HG03558 (cell line): ENCODE measurements around the gene CFAP61.

Experiments
- ATAC-seq: cut with Tn5 transposase; IDR thresholded peaks from one replicate; pipeline ENCODE4 v1.9.1; 2021; ENCODE audit warnings: moderate number of reproducible peaks; ENCODE audit not compliant: unreplicated experiment; ENCODE audit errors: extremely low read depth

CFAP61 gene

GRCh38 chr20:20303742-20304141 lies 251.4 kb downstream of the CFAP61 start:
- no peak for ATAC-seq

- ATAC-seq: no peak
These were observed 252.6 kb downstream of the CFAP61 start for GRCh38 chr20:20304942-20305341.

GRCh38 chr20:20312562-20312961 lies 260.2 kb downstream of the CFAP61 start:
- no peak for ATAC-seq

- no peak for ATAC-seq
These were observed 264.9 kb downstream of the CFAP61 start for GRCh38 chr20:20317195-20317594.

GRCh38 chr20:20317621-20318364 lies 265.5 kb downstream of the CFAP61 start:
- ATAC-seq: no peak

GRCh38 chr20:20318365-20319161 lies 266.2 kb downstream of the CFAP61 start:
- no peak for ATAC-seq

GRCh38 chr20:20321134-20321533 lies 268.8 kb downstream of the CFAP61 start:
- no peak for ATAC-seq

- no peak for ATAC-seq
These were observed 269.6 kb downstream of the CFAP61 start for GRCh38 chr20:20321917-20322316.

GRCh38 chr20:20322912-20323311 lies 270.6 kb downstream of the CFAP61 start:
- ATAC-seq: no peak

- ATAC-seq: no peak
These were observed 275.4 kb downstream of the CFAP61 start for GRCh38 chr20:20327746-20328145.

- no peak for ATAC-seq
These were observed 277.2 kb downstream of the CFAP61 start for GRCh38 chr20:20329564-20329963.

- ATAC-seq: no peak
These were observed 278.8 kb downstream of the CFAP61 start for GRCh38 chr20:20331156-20331555.

GRCh38 chr20:20331817-20332216 lies 279.5 kb downstream of the CFAP61 start:
- no peak for ATAC-seq

- no peak for ATAC-seq
These were observed 281.5 kb downstream of the CFAP61 start for GRCh38 chr20:20333866-20334265.

- ATAC-seq: peak; percentile 89
These were observed 282.2 kb downstream of the CFAP61 start for GRCh38 chr20:20334489-20334888.

- no peak for ATAC-seq
These were observed 285.9 kb downstream of the CFAP61 start for GRCh38 chr20:20338133-20338730.

- ATAC-seq: no peak
These were observed 288.1 kb downstream of the CFAP61 start for GRCh38 chr20:20340443-20340842.

- ATAC-seq: no peak
These were observed 289.0 kb downstream of the CFAP61 start for GRCh38 chr20:20341371-20341770.

- no peak for ATAC-seq
These were observed 289.7 kb downstream of the CFAP61 start for GRCh38 chr20:20342066-20342465.

- ATAC-seq: no peak
These were observed 291.6 kb downstream of the CFAP61 start for GRCh38 chr20:20343932-20344331.

- ATAC-seq: no peak
These were observed 292.1 kb downstream of the CFAP61 start for GRCh38 chr20:20344476-20344875.
